Neural cell (in vitro differentiated cells): ENCODE results near the gene CBLB. TPM values are rescaled to one million over a fixed set of nuclear protein-coding genes. Genes with fewer than 3 reads are reported as not detected.
A peak's percentile ranks its signal among the peaks of the same experiment; 100 is the strongest.

Experiments
- H2AFZ ChIP-seq: fragments of 200-600, 300-800 bp; sonication (generic), shearing (Covaris generic); 2 replicates; pipeline ENCODE4 v1.6.0; 2014; ENCODE audit warnings: low read depth, mild to moderate bottlenecking, antibody characterized with exemption, low read length, moderate library complexity
- H3F3A ChIP-seq: fragments of 200-600 bp; shearing (Covaris generic); 2 replicates; pipeline ENCODE4 v1.6.1; 2016; ENCODE audit warnings: mild to moderate bottlenecking, moderate library complexity, mixed read lengths, antibody characterized with exemption, low read length; ENCODE audit not compliant: insufficient read depth, poor library complexity, severe bottlenecking
- H3K27ac ChIP-seq: fragments of 200-600, 300-800 bp; sonication (generic), shearing (Covaris generic); 2 replicates; pipeline ENCODE4 v1.5.1; 2014; ENCODE audit warnings: mild to moderate bottlenecking, low read length, moderate library complexity
- H3K27me3 ChIP-seq: fragments of 300-800, 200-600 bp; sonication (generic), shearing (Covaris generic); 2 replicates; pipeline ENCODE4 v1.6.0; 2014; ENCODE audit warnings: mild to moderate bottlenecking, low read depth, low read length, moderate library complexity; ENCODE audit not compliant: insufficient read depth
- H3K36me3 ChIP-seq: fragments of 300-800, 200-600 bp; sonication (generic), shearing (Covaris generic); 2 replicates; pipeline ENCODE4 v1.5.1; 2014; ENCODE audit warnings: mild to moderate bottlenecking, antibody characterized with exemption, low read length, moderate library complexity; ENCODE audit not compliant: insufficient read depth
- H3K4me2 ChIP-seq: fragments of 300-800, 200-600 bp; sonication (generic), shearing (Covaris generic); 2 replicates; pipeline ENCODE4 v1.6.0; 2014; ENCODE audit warnings: mild to moderate bottlenecking, low read length
- H3K4me3 ChIP-seq: fragments of 300-800, 200-600 bp; sonication (generic), shearing (Covaris generic); 2 replicates; pipeline ENCODE4 v1.5.1; 2014; ENCODE audit warnings: mild to moderate bottlenecking, low read length, moderate library complexity
- H3K79me2 ChIP-seq: fragments of 200-600 bp; shearing (Covaris generic); replicated peaks from 2 replicates; pipeline ENCODE4 v1.6.0; 2014; ENCODE audit warnings: mild to moderate bottlenecking, low read length, moderate library complexity; ENCODE audit not compliant: insufficient read depth
- H3K9ac ChIP-seq: fragments of 300-800, 200-600 bp; sonication (generic), shearing (Covaris generic); 2 replicates; pipeline ENCODE4 v1.6.1; 2016; ENCODE audit warnings: mild to moderate bottlenecking, low read length, mixed read lengths
- H3K9me2 ChIP-seq: fragments of 200-600 bp; shearing (Covaris generic); 2 replicates; pipeline ENCODE4 v1.6.1; 2016; ENCODE audit warnings: mild to moderate bottlenecking, low read length, mixed read lengths; ENCODE audit not compliant: insufficient read depth
- H3K9me3 ChIP-seq: fragments of 200-600, 300-800 bp; sonication (generic), shearing (Covaris generic); 2 replicates; pipeline ENCODE4 v1.6.1; 2016; ENCODE audit warnings: mild to moderate bottlenecking, mixed run types, low read length, moderate library complexity, mixed read lengths
- H4K20me1 ChIP-seq: fragments of 200-600 bp; shearing (Covaris generic); 2 replicates; pipeline ENCODE4 v1.6.1; 2016; ENCODE audit warnings: mild to moderate bottlenecking, mixed run types; ENCODE audit not compliant: insufficient read depth
- CTCF ChIP-seq: fragments of 450-650 bp; IDR thresholded peaks from 2 replicates; pipeline ENCODE4 v1.5.1; 2014; ENCODE audit warnings: antibody characterized with exemption, mild to moderate bottlenecking, moderate library complexity; ENCODE audit not compliant: poor library complexity, severe bottlenecking
- EP300 ChIP-seq: fragments of 450-650 bp; conservative IDR thresholded peaks from 2 replicates; pipeline ENCODE4 v1.6.1; 2014; ENCODE audit warnings: antibody characterized with exemption, mild to moderate bottlenecking, moderate library complexity; ENCODE audit not compliant: poor library complexity, severe bottlenecking
- EZH2 ChIP-seq: fragments of 200-600, 300-800 bp; shearing (Covaris generic), sonication (generic); IDR thresholded peaks from 2 replicates; pipeline ENCODE4 v1.6.1; 2014; ENCODE audit warnings: antibody characterized with exemption, low read length, borderline replicate concordance, mild to moderate bottlenecking; ENCODE audit not compliant: insufficient read depth, poor library complexity, severe bottlenecking
- MXI1 ChIP-seq: fragments of 450-650 bp; conservative IDR thresholded peaks from 2 replicates; pipeline ENCODE4 v1.6.1; 2014; ENCODE audit warnings: antibody characterized with exemption, mild to moderate bottlenecking; ENCODE audit not compliant: poor library complexity, severe bottlenecking
- POLR2AphosphoS5 ChIP-seq: IDR thresholded peaks from 2 replicates; pipeline ENCODE4 v1.6.1; 2012
- RAD21 ChIP-seq: fragments of 450-650 bp; conservative IDR thresholded peaks from 2 replicates; pipeline ENCODE4 v1.6.1; 2014; ENCODE audit warnings: antibody characterized with exemption, mild to moderate bottlenecking, moderate library complexity
- SMC3 ChIP-seq: fragments of 450-650 bp; conservative IDR thresholded peaks from 2 replicates; pipeline ENCODE4 v1.6.1; 2014; ENCODE audit warnings: antibody characterized with exemption, mild to moderate bottlenecking, moderate library complexity; ENCODE audit not compliant: poor library complexity
- TAF1 ChIP-seq: IDR thresholded peaks from 2 replicates; pipeline ENCODE4 v1.6.1; 2012; ENCODE audit warnings: low read depth
- polyA plus RNA-seq: library from polyadenylated mRNA; depleted of rRNA; stranded (reverse); fragments of >200 nt; gene quantifications from 2 replicates; pipeline ENCODE4 v1.2.3, GENCODE V29; 2014
- TF ChIP-seq, protein P1 (sequence below): IDR thresholded peaks from 2 replicates; pipeline ENCODE4 v1.6.1; 2012; ENCODE audit warnings: borderline replicate concordance

Gene CBLB
- polyA plus RNA-seq, 1 donor from 2014 or later, result 36.4 TPM

GRCh38 chr3:105613120-105613519 lies 255.7 kb downstream of the CBLB start:
- Histone ChIP-seq H3K9me3 (no peaks in the 10 kb centered on the region), H4K20me1 (no peaks in the 10 kb centered on the region), H3F3A (no peaks in the 10 kb centered on the region), H3K36me3 (no peaks in the 10 kb centered on the region), H3K9ac (no peak overlapping the region), H3K4me2 (peak overlapping the region; percentile 28), H3K27ac (peak overlapping the region; percentile 15), H3K27me3 (no peaks in the 10 kb centered on the region), H2AFZ (no peak overlapping the region), H3K79me2 (no peaks in the 10 kb centered on the region), H3K4me3 (peak overlapping the region; percentile 9), H3K9me2 (no peaks in the 10 kb centered on the region)
- TF ChIP-seq POLR2AphosphoS5 (no peak), TAF1 (no peak), RAD21 (no peak), MXI1 (no peak), EZH2 (no peak), CTCF (no peak), EP300 (no peak), SMC3 (no peak)
- TF ChIP-seq, protein P1, sequence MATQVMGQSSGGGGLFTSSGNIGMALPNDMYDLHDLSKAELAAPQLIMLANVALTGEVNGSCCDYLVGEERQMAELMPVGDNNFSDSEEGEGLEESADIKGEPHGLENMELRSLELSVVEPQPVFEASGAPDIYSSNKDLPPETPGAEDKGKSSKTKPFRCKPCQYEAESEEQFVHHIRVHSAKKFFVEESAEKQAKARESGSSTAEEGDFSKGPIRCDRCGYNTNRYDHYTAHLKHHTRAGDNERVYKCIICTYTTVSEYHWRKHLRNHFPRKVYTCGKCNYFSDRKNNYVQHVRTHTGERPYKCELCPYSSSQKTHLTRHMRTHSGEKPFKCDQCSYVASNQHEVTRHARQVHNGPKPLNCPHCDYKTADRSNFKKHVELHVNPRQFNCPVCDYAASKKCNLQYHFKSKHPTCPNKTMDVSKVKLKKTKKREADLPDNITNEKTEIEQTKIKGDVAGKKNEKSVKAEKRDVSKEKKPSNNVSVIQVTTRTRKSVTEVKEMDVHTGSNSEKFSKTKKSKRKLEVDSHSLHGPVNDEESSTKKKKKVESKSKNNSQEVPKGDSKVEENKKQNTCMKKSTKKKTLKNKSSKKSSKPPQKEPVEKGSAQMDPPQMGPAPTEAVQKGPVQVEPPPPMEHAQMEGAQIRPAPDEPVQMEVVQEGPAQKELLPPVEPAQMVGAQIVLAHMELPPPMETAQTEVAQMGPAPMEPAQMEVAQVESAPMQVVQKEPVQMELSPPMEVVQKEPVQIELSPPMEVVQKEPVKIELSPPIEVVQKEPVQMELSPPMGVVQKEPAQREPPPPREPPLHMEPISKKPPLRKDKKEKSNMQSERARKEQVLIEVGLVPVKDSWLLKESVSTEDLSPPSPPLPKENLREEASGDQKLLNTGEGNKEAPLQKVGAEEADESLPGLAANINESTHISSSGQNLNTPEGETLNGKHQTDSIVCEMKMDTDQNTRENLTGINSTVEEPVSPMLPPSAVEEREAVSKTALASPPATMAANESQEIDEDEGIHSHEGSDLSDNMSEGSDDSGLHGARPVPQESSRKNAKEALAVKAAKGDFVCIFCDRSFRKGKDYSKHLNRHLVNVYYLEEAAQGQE, result no peak

DNA sequence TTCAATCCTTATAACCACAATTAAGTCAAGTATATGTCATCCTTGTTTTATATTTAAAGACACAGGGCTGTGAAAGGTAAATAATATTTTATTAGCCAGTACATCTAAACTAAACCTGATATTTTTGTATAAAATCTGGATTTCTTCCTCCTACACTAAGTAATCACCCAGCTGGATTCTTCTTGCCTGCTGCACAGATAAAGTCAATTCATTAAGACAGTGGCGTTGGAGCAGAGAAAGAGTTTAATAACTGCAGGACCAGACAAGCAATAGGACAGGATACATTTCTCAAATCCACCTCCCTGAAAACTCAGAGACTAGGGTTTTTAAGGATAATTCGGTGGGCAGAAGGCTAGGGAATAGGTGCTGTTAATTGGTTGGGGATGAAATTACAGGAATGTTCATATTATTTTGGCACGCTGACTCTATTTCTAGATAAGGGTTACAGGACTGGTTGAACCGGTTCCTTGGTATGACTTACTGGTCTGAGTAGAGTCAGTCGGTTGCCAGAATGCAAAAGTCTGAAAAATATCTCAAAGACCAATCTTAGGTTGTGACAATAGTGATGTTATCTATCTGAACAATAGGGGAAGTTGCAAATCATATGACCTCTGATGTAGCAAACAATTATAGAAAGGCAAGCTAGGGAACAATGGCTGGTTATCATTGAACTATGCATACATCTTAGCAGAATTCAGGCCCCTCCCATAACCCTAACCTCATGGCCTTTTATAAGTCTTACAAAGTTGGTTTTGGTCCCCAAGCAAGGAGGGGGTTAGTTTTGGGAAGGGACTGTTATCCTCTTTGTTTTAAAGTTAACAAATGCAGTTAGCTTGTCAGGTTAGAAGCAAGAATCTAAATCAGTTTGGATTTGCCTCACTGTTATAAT lies 257.3 kb downstream of the CBLB start:
- H3K27ac ChIP-seq, result no peak overlapping the region
- no peak for TF ChIP-seq EZH2

More for the DNA sequence above, 257.3 kb downstream of the CBLB start:
- Histone ChIP-seq H3K9ac (no peak overlapping the region), H3K4me3 (no peak overlapping the region), H3F3A (no peaks in the 10 kb centered on the region), H4K20me1 (no peaks in the 10 kb centered on the region), H3K27me3 (no peaks in the 10 kb centered on the region), H3K79me2 (no peaks in the 10 kb centered on the region), H2AFZ (no peak overlapping the region), H3K4me2 (no peak overlapping the region), H3K9me2 (no peaks in the 10 kb centered on the region), H3K36me3 (no peaks in the 10 kb centered on the region), H3K9me3 (no peaks in the 10 kb centered on the region)
